DOHH2 (cell line): Measurements from ENCODE around the gene RABL2B.
"Not testable (repeated sequence)": the region's sequence is repeated elsewhere in the genome, so short reads cannot be mapped to it uniquely, and the experiment has no call there.

Experiments used
- EZH2phosphoT487 ChIP-seq: fragments of 200-600 bp; sonication (generic); IDR thresholded peaks from 2 replicates; pipeline ENCODE4 v1.6.1; 2017; ENCODE audit warnings: borderline replicate concordance, mild to moderate bottlenecking, antibody characterized with exemption, low read length, moderate library complexity, mixed read lengths
- TF ChIP-seq, protein P1 (sequence below): fragments of 200-600 bp; sonication (generic); IDR thresholded peaks from one replicate; pipeline ENCODE4 v1.5.1; 2014; ENCODE audit warnings: antibody characterized with exemption, mild to moderate bottlenecking, low read depth, low read length; ENCODE audit not compliant: poor library complexity, severe bottlenecking

DNA sequence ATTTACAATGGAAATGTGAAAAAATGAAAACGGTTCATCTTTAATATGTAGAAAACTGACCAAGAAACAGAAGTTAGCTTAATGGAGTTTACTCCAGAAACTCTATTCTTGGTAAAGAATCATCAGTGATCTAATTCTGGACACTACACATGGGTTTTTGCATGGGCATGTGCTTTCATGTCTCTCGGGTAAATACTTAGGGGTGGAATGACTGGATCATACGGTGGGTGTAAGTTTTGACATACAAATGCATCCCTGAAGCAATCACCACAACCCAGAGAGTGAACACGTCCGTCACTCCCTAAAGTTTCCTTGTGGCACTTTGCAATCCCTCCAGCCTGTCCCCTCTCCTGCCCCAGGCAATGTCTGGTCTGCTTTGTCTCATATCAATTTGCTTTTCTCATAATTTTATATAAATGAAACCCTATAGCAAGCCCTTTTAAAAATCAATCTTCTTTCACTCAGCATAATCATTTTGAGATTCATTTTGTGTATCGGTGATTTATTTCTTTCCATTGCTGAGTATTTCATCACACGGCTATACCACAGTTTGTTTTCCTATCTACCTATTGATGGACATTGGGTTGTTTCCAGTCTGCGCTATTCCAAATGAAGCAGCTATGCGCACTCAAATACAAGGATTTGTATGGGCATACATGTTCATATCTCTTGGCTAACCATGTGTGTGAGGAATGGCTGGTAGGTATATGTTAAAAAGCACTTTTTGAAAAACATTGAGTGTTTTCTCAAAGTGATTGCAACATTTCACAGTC is 33.9 kb downstream of the RABL2B start:
- TF ChIP-seq, protein P1, sequence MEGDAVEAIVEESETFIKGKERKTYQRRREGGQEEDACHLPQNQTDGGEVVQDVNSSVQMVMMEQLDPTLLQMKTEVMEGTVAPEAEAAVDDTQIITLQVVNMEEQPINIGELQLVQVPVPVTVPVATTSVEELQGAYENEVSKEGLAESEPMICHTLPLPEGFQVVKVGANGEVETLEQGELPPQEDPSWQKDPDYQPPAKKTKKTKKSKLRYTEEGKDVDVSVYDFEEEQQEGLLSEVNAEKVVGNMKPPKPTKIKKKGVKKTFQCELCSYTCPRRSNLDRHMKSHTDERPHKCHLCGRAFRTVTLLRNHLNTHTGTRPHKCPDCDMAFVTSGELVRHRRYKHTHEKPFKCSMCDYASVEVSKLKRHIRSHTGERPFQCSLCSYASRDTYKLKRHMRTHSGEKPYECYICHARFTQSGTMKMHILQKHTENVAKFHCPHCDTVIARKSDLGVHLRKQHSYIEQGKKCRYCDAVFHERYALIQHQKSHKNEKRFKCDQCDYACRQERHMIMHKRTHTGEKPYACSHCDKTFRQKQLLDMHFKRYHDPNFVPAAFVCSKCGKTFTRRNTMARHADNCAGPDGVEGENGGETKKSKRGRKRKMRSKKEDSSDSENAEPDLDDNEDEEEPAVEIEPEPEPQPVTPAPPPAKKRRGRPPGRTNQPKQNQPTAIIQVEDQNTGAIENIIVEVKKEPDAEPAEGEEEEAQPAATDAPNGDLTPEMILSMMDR: not testable (repeated sequence)
- TF ChIP-seq EZH2phosphoT487: not testable (repeated sequence)
